Stimulated activated CD4-positive, alpha-beta T cell treated with anti-CD3 and anti-CD28 coated beads, Interleukin-2, amount 100 ng/mL, for 48 hours (primary cell): Measurements from ENCODE around the gene TNKS1BP1.
"Not testable (repeated sequence)": the region's sequence is repeated elsewhere in the genome, so short reads cannot be mapped to it uniquely, and the experiment has no call there.

Experiments used
- DNase-seq, 2 donors: peaks; one replicate each; pipeline ENCODE4 v3.0.0-alpha.2; 2020

TNKS1BP1 gene, protein sequence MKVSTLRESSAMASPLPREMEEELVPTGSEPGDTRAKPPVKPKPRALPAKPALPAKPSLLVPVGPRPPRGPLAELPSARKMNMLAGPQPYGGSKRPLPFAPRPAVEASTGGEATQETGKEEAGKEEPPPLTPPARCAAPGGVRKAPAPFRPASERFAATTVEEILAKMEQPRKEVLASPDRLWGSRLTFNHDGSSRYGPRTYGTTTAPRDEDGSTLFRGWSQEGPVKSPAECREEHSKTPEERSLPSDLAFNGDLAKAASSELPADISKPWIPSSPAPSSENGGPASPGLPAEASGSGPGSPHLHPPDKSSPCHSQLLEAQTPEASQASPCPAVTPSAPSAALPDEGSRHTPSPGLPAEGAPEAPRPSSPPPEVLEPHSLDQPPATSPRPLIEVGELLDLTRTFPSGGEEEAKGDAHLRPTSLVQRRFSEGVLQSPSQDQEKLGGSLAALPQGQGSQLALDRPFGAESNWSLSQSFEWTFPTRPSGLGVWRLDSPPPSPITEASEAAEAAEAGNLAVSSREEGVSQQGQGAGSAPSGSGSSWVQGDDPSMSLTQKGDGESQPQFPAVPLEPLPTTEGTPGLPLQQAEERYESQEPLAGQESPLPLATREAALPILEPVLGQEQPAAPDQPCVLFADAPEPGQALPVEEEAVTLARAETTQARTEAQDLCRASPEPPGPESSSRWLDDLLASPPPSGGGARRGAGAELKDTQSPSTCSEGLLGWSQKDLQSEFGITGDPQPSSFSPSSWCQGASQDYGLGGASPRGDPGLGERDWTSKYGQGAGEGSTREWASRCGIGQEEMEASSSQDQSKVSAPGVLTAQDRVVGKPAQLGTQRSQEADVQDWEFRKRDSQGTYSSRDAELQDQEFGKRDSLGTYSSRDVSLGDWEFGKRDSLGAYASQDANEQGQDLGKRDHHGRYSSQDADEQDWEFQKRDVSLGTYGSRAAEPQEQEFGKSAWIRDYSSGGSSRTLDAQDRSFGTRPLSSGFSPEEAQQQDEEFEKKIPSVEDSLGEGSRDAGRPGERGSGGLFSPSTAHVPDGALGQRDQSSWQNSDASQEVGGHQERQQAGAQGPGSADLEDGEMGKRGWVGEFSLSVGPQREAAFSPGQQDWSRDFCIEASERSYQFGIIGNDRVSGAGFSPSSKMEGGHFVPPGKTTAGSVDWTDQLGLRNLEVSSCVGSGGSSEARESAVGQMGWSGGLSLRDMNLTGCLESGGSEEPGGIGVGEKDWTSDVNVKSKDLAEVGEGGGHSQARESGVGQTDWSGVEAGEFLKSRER (N-terminal part only)

GRCh38 chr11:57324886-57325734 is at the start of gene TNKS1BP1:
Gene TNKS1BP1 (minus strand): TSS chr11:57324952. CDS start chr11:57321885, 3,067 bp downstream.
- peak; percentile 85 to 88 for DNase-seq

GRCh38 chr11:57373146-57373545 is 48.4 kb upstream of the TNKS1BP1 start:
- no peak for DNase-seq

DNA sequence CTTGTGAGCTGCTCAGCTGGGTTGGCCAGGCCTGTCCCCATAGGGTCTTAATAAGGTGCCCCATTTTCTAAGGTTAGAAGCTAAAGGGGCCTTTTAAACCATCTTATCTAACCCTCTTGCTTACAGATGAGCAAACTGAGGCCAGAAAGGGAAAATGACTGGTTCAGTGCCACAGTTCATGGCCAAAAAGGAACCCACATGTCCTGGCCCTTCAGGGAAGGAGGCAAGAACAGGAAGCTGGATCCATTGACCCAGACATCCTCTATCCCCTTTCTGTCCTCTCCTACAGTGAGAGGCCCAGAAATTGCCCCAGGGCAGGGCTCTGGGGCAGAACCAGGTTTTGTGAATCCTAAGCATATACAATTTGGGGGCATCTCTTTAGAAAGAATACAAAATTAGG is 46.2 kb upstream of the TNKS1BP1 start:
- DNase-seq: no peak

DNA sequence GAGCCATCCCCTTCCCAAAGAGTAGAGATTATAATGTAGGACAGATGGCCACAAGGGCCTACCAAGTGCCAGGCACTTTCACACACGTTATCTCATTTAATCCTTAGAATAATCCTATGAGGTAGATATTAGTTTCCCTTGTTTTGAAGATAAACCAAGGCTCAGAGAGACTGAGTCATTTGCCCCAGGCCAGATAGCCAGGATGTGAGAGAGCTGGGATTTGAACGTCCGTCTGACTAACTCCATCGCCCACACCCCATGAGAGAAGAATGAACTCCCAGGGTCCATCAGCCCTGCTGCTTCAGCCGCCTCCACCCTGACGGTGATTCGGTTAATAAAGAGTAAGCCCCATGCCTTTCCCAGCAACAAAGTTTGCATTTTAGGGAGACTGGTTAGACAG is 45.5 kb upstream of the TNKS1BP1 start:
- DNase-seq: no peak

DNA sequence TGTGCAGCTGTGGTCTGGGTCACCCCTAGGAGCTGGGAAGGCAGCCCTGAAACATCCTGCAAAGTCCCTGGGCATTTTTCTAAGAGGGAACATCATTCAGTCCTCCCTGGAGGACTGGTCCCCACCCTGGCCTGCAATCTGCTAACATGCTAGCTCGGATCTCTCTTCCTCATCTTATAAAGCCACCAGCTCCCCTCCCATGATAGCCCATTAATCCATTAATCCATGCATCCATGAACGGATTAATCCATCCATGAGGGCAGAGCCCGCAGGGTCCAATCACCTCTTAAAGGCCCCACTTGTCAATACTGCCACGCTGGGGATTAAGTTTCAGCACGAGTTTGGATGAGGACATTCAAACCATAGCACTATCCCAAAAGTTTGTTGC is 44.1 kb upstream of the TNKS1BP1 start:
- DNase-seq: no peak

DNA sequence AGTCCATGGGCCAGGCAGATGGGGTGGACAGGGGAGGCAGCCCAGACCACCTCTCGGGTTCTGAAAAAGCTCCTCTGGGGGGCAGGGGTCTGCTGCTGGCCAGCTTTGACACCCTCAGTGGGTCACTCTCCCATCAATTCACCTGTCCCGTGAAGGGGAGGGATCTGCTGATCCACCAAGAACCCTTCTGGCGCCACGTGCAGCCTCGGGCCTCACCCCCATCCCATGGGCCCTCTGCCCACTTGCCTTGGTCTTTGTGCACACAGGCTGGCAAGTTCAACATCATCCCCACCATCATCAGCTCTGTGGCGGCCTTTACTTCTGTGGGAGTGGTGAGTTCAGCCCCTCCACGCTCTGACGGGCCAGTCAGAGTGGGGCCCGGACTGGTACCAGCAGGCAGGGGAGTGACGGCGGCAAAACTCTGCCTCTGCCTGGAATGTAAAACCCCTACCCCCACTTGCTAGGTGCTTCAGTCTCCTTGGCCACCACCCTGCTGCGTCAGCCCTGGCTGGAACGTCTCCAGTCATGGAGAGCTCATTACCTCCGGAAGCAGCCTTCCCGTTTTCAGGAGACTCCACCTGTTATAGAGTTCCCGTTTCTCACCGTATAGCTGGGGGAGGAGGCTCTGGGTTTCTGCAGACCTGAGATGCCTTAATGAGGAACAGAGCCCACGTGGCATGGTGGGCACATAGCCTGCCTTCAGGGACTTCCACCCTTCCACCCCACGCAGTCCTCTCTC is 43.5 kb upstream of the TNKS1BP1 start:
- no peak for DNase-seq

- no peak for DNase-seq
These were observed 40.3 kb upstream of the TNKS1BP1 start for GRCh38 chr11:57364851-57365660.

GRCh38 chr11:57363131-57364080 is 38.7 kb upstream of the TNKS1BP1 start:
- no peak for DNase-seq

GRCh38 chr11:57361926-57362325 is 37.2 kb upstream of the TNKS1BP1 start:
- DNase-seq: no peak

DNA sequence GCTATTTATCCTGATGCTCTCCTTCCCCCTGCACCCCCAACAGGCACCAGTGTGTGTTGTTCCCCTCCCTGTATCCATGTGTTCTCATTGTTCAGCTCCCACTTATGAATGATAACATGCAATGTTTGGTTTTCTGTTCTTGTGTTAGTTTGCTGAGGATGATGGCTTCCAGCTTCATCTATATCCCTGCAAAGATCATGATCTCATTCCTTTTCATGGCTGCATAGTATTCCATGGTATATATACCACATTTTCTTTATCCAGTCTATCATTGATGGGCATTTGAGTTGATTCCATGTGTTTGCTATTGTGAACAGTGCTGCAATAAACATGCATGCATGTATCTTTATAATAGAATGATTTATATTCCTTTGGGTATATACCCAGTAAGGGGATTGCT is 36.7 kb upstream of the TNKS1BP1 start:
- DNase-seq: not testable (repeated sequence)

GRCh38 chr11:57360991-57361390 is 36.2 kb upstream of the TNKS1BP1 start:
- DNase-seq: no peak

DNA sequence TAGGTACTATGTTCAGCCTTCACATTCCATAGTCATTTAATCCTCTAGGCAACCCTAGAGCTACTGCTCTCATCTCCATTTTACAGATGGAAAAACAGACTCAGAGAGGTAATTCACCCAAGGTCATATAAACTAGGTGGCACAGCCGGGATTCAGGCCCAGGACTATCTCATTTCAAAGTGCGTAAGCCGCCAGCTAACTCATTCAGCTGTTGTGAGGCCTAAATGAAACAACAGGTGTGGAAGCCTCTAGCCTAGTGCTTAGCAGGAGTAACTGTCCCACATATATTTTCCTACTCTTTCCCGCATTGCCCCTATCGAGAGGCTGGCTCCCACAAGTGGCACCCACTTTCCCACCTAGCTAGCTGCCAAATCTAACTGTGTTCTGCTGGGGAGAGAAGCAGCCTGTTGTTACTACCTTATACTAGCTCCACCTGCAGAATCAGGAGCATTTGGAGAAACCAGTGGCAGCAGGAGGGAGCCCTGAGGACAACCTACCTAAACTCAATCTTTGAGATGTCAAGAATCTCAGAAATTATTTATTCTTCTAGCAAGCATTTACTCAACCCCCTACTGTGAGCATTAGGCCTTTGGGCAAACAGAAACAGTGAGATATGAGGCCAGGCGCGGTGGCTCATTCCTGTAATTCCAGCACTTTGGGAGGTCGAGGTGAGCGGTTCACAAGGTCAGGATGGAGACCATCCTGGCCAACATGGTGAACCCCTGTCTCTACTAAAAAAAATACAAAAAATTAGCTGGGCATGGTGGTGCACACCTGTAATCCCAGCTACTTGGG is 35.3 kb upstream of the TNKS1BP1 start:
- DNase-seq: no peak

GRCh38 chr11:57359396-57359795 is 34.6 kb upstream of the TNKS1BP1 start:
- DNase-seq: no peak

DNA sequence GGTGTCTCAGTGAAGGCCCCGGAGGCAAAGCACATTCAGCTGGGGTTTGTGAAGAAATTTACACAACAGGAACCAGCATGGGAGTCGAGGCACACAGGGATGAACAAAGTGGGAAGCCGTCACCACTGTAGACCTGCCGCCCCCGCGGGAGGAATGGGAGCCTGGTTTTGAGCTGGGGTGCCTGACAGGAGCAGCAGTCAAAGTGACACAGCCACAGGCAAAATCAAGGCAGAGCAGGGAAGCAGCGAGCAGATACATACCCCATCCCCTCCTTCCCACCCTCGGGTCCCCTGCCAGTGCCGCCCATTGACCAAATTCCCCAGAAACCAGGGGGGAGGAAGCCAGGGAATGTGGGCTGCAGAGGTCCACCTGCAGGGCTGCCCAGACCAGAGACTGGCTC is 34.2 kb upstream of the TNKS1BP1 start:
- no peak for DNase-seq

DNA sequence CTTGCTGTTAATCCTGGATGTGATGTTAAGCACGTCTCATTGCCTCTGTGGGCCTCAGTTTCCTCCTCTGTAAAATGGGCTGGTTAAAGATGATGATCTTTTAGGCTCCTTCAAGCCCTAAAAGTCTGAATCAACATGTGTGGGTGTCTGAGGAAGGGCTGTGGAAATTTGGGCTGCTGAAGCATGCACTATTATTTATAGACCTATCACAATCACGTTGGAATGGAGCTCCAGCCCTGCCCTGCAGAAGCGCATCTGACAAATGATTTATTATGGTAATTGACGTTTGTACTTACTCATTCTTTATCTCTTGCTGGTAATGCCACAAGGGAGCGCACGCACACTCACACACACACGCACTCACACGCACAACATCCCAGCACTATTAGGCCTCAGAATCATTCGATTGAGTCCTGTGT is 33.8 kb upstream of the TNKS1BP1 start:
- no peak for DNase-seq

- no peak for DNase-seq
These were observed 33.1 kb upstream of the TNKS1BP1 start for GRCh38 chr11:57357856-57358255.

DNA sequence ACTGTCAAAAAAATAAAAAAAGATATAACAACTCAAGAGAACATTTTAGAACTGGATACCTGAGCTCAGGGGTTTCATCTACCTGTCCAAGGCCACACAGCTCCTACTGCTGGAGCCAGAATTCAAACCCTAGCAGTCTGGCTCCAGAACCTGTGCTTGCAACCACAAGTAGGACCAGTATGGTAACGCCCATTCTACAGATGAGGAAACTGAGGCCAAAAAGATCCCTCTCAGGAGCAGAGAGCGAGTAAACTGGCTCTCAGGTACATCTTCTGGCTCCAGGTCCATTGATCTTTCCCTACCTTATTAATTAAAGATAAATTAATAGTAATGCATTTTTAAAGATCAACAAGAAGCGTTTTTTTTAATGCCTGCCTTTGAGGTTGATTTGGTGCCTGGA is 32.6 kb upstream of the TNKS1BP1 start:
- no peak for DNase-seq

DNA sequence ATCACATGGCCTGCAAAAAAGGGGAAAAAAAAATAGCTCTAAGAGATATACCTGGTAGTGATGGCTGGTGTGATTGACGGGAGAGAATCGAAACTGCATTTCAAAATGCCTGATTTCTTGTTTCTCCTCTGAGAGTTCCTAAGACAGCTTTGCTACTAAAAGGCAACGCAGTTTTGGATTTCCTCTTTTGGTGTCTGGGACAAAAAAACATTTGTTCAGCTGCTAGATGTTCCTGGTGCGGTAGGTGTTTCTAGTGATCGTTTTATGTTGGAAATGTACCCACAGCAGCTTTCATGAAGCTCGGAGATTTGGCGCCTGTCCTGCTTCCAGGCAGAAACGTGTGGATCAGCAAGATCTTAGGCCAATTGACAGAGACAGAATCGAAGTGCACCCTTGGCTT is 31.5 kb upstream of the TNKS1BP1 start:
- DNase-seq: no peak
